Lower lobe of right lung (tissue), 2 donors: ENCODE data around the gene OR2S2. TPM values are rescaled to one million over a fixed set of nuclear protein-coding genes. Genes with fewer than 3 reads are reported as not detected.

Experiments used
- ATAC-seq, 2 donors: fragments of 200-7000 bp; cut with Tn5 transposase; one replicate each; pipeline ENCODE4 v1.9.1; 2020 to 2022; ENCODE audit warnings: mild to moderate bottlenecking in 2 of 2, moderate library complexity in 2 of 2
- DNase-seq: peaks from one replicate; pipeline ENCODE4 v3.0.0-alpha.2; 2020
- H3K27ac ChIP-seq: fragments of 200-600 bp; one replicate; pipeline ENCODE4 v1.8.0; 2022
- H3K27me3 ChIP-seq: fragments of 200-600 bp; one replicate; pipeline ENCODE4 v1.8.0; 2022; ENCODE audit warnings: low read depth
- H3K36me3 ChIP-seq: fragments of 200-600 bp; one replicate; pipeline ENCODE4 v1.8.0; 2022; ENCODE audit warnings: mild to moderate bottlenecking
- H3K4me1 ChIP-seq: fragments of 200-600 bp; one replicate; pipeline ENCODE4 v1.8.0; 2022
- H3K4me3 ChIP-seq: fragments of 200-600 bp; one replicate; pipeline ENCODE4 v1.8.0; 2022; ENCODE audit warnings: mild to moderate bottlenecking
- H3K9me3 ChIP-seq: fragments of 200-600 bp; one replicate; pipeline ENCODE4 v1.8.0; 2022
- intact Hi-C: fragments of 100-400 bp; cut with DNase I; formaldehyde crosslinking; loops from one replicate; pipeline ENCODE4 v1.11.0; 2022
- total RNA-seq: library from RNA; stranded (reverse); fragmentation: NEBNext Ultra II Directional; extraction: Animal tissue kit (Norgen Biotek cat#: 25700); gene quantifications from one replicate; pipeline ENCODE4 v1.2.1, GENCODE V29; 2021
- TF ChIP-seq, protein P1 (sequence below): fragments of 200-600 bp; IDR thresholded peaks from one replicate; pipeline ENCODE4 v1.8.0; 2022; ENCODE audit warnings: antibody characterized with exemption, mild to moderate bottlenecking
- donor health status: DM: no; HTN: yes; CAD: no; lungs with severe emphysema.

Gene OR2S2
- total RNA-seq, 1 donor from 2014 or later, result not detected

DNA sequence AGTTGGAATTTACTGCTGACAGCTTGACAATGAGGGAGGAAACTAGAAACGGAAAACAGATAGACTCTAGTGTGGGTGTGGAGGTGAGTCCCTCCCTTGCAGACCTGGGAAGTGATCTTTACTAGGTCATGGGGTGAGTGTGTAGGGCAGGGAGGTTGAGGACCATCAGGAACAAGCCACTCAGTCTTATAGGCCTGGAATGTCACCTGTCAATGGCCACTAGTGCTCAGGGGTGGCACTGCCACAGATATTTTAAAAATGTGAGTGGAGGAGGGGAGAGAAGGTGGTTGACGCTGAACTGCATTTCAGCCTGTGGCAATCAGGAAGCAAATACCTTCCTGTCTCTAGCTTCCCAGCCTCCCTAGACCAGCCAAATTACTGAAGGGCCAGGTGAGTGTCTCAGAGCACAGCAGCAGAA is 9.0 kb downstream of the OR2S2 start:
- DNase-seq (no peak), ATAC-seq (peak; percentile 84 to 91)
- H3K36me3 ChIP-seq, result no peaks in the 10 kb centered on the region
- intact Hi-C loops, result no loop called here
- H3K27me3 ChIP-seq, result no peaks in the 10 kb centered on the region
- H3K27ac ChIP-seq, result peak overlapping the region; percentile 54
- peaks cover 29% of the 10 kb centered on the region for H3K4me1 ChIP-seq
- H3K9me3 ChIP-seq, result no peaks in the 10 kb centered on the region
- TF ChIP-seq, protein P1, sequence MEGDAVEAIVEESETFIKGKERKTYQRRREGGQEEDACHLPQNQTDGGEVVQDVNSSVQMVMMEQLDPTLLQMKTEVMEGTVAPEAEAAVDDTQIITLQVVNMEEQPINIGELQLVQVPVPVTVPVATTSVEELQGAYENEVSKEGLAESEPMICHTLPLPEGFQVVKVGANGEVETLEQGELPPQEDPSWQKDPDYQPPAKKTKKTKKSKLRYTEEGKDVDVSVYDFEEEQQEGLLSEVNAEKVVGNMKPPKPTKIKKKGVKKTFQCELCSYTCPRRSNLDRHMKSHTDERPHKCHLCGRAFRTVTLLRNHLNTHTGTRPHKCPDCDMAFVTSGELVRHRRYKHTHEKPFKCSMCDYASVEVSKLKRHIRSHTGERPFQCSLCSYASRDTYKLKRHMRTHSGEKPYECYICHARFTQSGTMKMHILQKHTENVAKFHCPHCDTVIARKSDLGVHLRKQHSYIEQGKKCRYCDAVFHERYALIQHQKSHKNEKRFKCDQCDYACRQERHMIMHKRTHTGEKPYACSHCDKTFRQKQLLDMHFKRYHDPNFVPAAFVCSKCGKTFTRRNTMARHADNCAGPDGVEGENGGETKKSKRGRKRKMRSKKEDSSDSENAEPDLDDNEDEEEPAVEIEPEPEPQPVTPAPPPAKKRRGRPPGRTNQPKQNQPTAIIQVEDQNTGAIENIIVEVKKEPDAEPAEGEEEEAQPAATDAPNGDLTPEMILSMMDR, result no peak
- no peak overlapping the region for H3K4me3 ChIP-seq

- Histone ChIP-seq H3K27me3 (no peaks in the 10 kb centered on the region), H3K4me1 (peaks cover 29% of the 10 kb centered on the region), H3K4me3 (no peak overlapping the region), H3K27ac (no peak overlapping the region), H3K36me3 (no peaks in the 10 kb centered on the region), H3K9me3 (no peaks in the 10 kb centered on the region)
- ATAC-seq (no peak), DNase-seq (no peak)
- intact Hi-C loops, result no loop called here
- TF ChIP-seq, protein P1, result no peak
These were observed 9.5 kb downstream of the OR2S2 start for GRCh38 chr9:35948451-35948850.

GRCh38 chr9:35945341-35946018 is 12.5 kb downstream of the OR2S2 start:
- intact Hi-C loops, result no loop called here
- DNase-seq, result peak; percentile 83
- Histone ChIP-seq H3K27me3 (no peaks in the 10 kb centered on the region), H3K27ac (peak overlapping the region; percentile 66), H3K36me3 (no peaks in the 10 kb centered on the region), H3K9me3 (no peaks in the 10 kb centered on the region), H3K4me3 (peak overlapping the region; percentile 22), H3K4me1 (peaks cover 33% of the 10 kb centered on the region)
- TF ChIP-seq, protein P1, result peak; percentile 81
- ATAC-seq, result peak; percentile 72

GRCh38 chr9:35944841-35945240 is 13.1 kb downstream of the OR2S2 start:
- no peaks in the 10 kb centered on the region for H3K36me3 ChIP-seq
- no peaks in the 10 kb centered on the region for H3K9me3 ChIP-seq
- H3K4me1 ChIP-seq, result peaks cover 37% of the 10 kb centered on the region
- H3K4me3 ChIP-seq, result no peak overlapping the region
- intact Hi-C loops, result no loop called here
- no peaks in the 10 kb centered on the region for H3K27me3 ChIP-seq
- no peak for DNase-seq
- ATAC-seq, result peak; percentile 35 to 48
- peak overlapping the region; percentile 66 for H3K27ac ChIP-seq
- TF ChIP-seq, protein P1, result no peak

DNA sequence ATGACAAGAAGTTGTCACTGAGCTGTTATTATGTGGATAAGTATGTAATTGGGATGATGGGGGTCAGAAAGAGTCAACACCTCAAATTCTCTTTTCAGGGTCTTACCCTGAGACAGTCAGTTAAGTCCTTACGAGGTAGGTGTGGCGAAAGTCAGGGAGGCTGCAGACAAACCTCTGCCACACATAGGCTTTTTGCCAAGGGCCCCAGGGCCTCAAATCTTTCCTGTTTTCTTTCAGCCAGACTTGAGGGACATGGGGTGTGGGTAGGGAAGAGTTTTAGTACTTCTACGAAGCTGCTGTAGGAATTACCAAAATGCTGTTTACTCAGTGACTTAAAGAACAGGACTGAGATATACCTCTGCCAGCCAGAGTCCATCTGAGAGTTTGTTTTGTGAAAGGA is 13.8 kb downstream of the OR2S2 start:
- H3K27ac ChIP-seq, result no peak overlapping the region
- intact Hi-C loops, result no loop called here

More for the DNA sequence above, 13.8 kb downstream of the OR2S2 start:
- TF ChIP-seq, protein P1, result no peak
- ATAC-seq (no peak), DNase-seq (no peak)
- Histone ChIP-seq H3K36me3 (no peaks in the 10 kb centered on the region), H3K9me3 (no peaks in the 10 kb centered on the region), H3K4me3 (no peak overlapping the region), H3K4me1 (peaks cover 32% of the 10 kb centered on the region), H3K27me3 (no peaks in the 10 kb centered on the region)
